ENCODE results near the gene OPRD1. TPM values are rescaled to one million over a fixed set of nuclear protein-coding genes. Genes with fewer than 3 reads are reported as not detected.

Gene OPRD1
- total RNA-seq, 2 experiments from 2014 or later = 0.02 TPM; not detected in 1

- H3K27ac Mint-ChIP-seq = no peak overlapping the region
- intact Hi-C loops (cut with micrococcal nuclease) = no loop called here
- ChIA-PET CTCF (interaction anchor here (1.0 kb wide), 1 partner anchor 70 kb away, joined by 6 read pairs; no protein-coding TSS in a partner anchor), POLR2A (interaction anchor here (0.5 kb wide), 1 partner anchor 294 kb away, joined by 5 read pairs; no protein-coding TSS in a partner anchor)
- TF ChIP-seq, protein P1, sequence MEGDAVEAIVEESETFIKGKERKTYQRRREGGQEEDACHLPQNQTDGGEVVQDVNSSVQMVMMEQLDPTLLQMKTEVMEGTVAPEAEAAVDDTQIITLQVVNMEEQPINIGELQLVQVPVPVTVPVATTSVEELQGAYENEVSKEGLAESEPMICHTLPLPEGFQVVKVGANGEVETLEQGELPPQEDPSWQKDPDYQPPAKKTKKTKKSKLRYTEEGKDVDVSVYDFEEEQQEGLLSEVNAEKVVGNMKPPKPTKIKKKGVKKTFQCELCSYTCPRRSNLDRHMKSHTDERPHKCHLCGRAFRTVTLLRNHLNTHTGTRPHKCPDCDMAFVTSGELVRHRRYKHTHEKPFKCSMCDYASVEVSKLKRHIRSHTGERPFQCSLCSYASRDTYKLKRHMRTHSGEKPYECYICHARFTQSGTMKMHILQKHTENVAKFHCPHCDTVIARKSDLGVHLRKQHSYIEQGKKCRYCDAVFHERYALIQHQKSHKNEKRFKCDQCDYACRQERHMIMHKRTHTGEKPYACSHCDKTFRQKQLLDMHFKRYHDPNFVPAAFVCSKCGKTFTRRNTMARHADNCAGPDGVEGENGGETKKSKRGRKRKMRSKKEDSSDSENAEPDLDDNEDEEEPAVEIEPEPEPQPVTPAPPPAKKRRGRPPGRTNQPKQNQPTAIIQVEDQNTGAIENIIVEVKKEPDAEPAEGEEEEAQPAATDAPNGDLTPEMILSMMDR (IDR thresholded peaks at IDR 0.05) = no peak
- no peaks in the 10 kb centered on the region for H3K36me3 Mint-ChIP-seq (ENCODE audit: low read depth)
- H3K4me1 Mint-ChIP-seq (ENCODE audit: low read depth) = no peaks in the 10 kb centered on the region
- H3K9me3 Mint-ChIP-seq = no peaks in the 10 kb centered on the region
- no peak overlapping the region for H3K4me3 Mint-ChIP-seq
- no peak for ATAC-seq
- DNase-seq = no peak
- peaks cover 21% of the 10 kb centered on the region for H3K27me3 Mint-ChIP-seq
Measured at GRCh38 chr1:28807046-28807445, 4.9 kb upstream of the OPRD1 start.

DNA sequence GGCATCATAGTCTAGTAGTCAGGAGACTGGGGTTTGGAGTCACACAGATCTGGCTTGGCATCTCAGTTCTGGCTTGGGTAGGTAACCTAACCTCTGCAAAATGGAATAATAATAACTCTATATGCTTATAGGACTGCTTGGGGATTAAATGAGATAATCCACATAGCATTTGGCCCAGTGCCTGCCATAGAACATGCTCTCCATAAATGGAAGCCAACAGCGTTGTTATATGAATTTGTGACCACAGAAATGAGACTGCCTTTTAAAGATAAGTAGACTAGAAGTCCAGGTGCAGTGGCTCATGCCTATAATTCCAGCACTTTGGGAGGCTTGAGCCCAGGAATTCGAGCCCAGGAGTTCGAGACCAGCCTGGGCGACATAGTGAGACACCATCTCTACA lies 4.0 kb upstream of the OPRD1 start:
- ATAC-seq = no peak
- DNase-seq = no peak
- Mint-ChIP-seq H3K27ac (no peak overlapping the region), H3K36me3 (ENCODE audit: low read depth) (no peaks in the 10 kb centered on the region), H3K4me1 (ENCODE audit: low read depth) (no peaks in the 10 kb centered on the region), H3K9me3 (no peaks in the 10 kb centered on the region), H3K27me3 (peaks cover 27% of the 10 kb centered on the region), H3K4me3 (no peak overlapping the region)
- ChIA-PET POLR2A (no interaction called here), CTCF (no interaction called here)
- intact Hi-C loops (cut with micrococcal nuclease) = no loop called here
- TF ChIP-seq, protein P1 (IDR thresholded peaks at IDR 0.05) = no peak

DNA sequence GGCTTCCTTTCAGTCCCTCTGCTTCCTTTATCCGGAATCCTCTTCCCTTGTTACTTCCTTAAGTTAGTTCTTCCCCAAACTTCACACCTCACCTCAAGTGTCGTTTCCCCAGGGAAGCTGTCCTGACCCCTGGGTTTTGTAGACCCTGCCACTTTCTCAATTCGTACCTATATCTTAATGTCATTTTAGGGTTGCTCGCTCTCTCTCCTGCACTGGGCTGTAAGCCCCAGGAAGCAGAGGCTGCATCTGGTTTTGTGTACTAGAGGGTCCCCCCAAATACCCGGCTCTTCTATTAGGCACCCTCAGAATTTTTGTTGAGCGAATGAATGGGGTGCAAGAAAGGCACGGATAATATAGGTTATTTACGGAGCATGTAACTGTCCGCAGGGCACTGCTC lies 603 bp upstream of the OPRD1 start:
- H3K9me3 Mint-ChIP-seq = no peaks in the 10 kb centered on the region
- TF ChIP-seq, protein P1 (IDR thresholded peaks at IDR 0.05) = no peak
- peaks cover 50% of the 10 kb centered on the region for H3K27me3 Mint-ChIP-seq
- CTCF ChIA-PET = interaction anchor here (2.8 kb wide), 1 partner anchor 66 kb away, joined by 11 read pairs; no protein-coding TSS in a partner anchor
- intact Hi-C loops (cut with micrococcal nuclease) = no loop called here
- ATAC-seq (no peak), DNase-seq (no peak)
- H3K36me3 Mint-ChIP-seq (ENCODE audit: low read depth) = no peaks in the 10 kb centered on the region
- peaks cover 2% of the 10 kb centered on the region for H3K4me1 Mint-ChIP-seq (ENCODE audit: low read depth)
- no peak overlapping the region for H3K27ac Mint-ChIP-seq
- no peak overlapping the region for H3K4me3 Mint-ChIP-seq
- POLR2A ChIA-PET = no interaction called here

DNA sequence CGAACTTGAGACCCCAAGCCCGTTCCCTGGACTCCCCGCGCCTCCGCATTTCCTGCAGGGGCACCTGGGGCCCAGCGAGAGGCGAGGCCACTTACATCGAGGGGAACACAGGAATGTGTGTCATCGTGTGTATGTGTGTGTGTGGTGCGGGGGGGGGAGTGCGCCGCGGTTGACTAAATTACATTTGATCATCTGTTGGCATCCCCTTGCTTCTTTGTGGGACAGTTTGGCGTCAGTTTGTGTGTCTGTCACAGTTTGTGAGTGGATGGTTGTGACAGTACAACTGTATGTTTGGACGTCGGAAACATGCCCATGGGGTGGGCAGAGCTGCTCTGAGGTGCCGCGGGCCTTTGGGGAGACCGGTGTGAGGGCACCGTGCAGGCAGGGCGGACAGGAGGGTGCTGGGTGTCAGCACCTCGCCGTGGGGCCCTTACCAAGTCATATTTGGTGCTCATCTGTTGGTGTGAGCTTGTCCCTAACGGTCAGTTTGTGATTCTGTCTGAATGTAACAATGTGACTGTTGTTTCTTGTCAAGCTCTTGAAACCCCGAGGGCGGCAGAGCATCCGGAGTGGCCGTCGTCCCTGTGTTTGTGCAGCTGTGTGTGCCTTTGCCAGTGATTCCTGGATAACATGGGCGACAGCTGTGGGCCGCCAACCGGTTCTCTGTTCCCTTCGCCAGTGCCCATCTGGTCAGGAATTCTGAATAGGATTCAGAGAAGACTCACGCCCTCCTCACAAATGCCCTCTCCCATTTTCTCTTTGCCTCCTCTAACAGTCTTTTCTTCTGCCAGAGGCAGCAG lies 899 bp downstream of the OPRD1 start:
- POLR2A ChIA-PET = no interaction called here
- intact Hi-C loops (cut with micrococcal nuclease) = no loop called here
- Mint-ChIP-seq H3K4me3 (no peak overlapping the region), H3K27ac (no peak overlapping the region), H3K27me3 (peaks cover 50% of the 10 kb centered on the region), H3K9me3 (no peaks in the 10 kb centered on the region), H3K4me1 (ENCODE audit: low read depth) (peaks cover 2% of the 10 kb centered on the region), H3K36me3 (ENCODE audit: low read depth) (no peaks in the 10 kb centered on the region)
- TF ChIP-seq, protein P1 (IDR thresholded peaks at IDR 0.05) = no peak
- CTCF ChIA-PET = no interaction called here
- ATAC-seq (no peak), DNase-seq (peak; percentile 6)

- Mint-ChIP-seq H3K4me3 (no peak overlapping the region), H3K36me3 (ENCODE audit: low read depth) (no peaks in the 10 kb centered on the region), H3K4me1 (ENCODE audit: low read depth) (peaks cover 2% of the 10 kb centered on the region), H3K27ac (no peak overlapping the region), H3K9me3 (no peaks in the 10 kb centered on the region), H3K27me3 (peaks cover 50% of the 10 kb centered on the region)
- ATAC-seq = no peak
- DNase-seq = no peak
- CTCF ChIA-PET = interaction anchor here (0.6 to 2.2 kb wide), 3 partner anchors 20 to 63 kb away, joined by 3 to 8 read pairs (median 3); no protein-coding TSS in a partner anchor
- intact Hi-C loops (cut with micrococcal nuclease) = no loop called here
- POLR2A ChIA-PET = no interaction called here
- TF ChIP-seq, protein P1 (IDR thresholded peaks at IDR 0.05) = no peak
Measured at GRCh38 chr1:28813931-28814465, 2.0 kb downstream of the OPRD1 start.
